Astrocyte (in vitro differentiated cells and primary cell): Measurements from ENCODE around the gene EGLN1.

Experiments
- EZH2 ChIP-seq: IDR thresholded peaks from 2 replicates; pipeline ENCODE4 v1.6.1; 2012; ENCODE audit warnings: mild to moderate bottlenecking, low read length, inconsistent platforms; ENCODE audit not compliant: insufficient read depth
- TF ChIP-seq, protein P1 (sequence below): IDR thresholded peaks from 2 replicates; pipeline ENCODE4 v1.5.1; 2011; ENCODE audit warnings: low read depth, mild to moderate bottlenecking, inconsistent platforms, low read length, moderate library complexity; ENCODE audit not compliant: insufficient read depth

DNA sequence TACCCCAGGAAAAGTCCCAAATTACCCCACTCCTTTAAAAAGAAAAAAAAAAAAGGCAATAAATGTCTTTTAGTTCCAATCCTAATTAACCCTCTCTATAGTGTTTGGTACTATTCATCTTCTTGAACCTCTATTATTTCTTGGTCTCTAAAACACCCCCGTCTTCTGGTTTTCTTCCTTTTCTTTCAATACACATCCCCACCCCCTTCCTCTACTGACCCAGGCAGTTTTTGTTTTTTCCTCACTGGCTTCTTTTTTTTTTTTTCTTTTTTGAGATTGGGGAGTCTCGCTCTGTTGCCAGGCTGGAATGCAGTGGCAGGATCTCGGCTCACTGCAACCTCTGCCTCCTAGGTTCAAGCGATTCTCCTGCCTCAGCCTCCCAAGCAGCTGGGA, 26.1 kb downstream of the EGLN1 start:
- TF ChIP-seq, protein P1, sequence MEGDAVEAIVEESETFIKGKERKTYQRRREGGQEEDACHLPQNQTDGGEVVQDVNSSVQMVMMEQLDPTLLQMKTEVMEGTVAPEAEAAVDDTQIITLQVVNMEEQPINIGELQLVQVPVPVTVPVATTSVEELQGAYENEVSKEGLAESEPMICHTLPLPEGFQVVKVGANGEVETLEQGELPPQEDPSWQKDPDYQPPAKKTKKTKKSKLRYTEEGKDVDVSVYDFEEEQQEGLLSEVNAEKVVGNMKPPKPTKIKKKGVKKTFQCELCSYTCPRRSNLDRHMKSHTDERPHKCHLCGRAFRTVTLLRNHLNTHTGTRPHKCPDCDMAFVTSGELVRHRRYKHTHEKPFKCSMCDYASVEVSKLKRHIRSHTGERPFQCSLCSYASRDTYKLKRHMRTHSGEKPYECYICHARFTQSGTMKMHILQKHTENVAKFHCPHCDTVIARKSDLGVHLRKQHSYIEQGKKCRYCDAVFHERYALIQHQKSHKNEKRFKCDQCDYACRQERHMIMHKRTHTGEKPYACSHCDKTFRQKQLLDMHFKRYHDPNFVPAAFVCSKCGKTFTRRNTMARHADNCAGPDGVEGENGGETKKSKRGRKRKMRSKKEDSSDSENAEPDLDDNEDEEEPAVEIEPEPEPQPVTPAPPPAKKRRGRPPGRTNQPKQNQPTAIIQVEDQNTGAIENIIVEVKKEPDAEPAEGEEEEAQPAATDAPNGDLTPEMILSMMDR: no peak
- TF ChIP-seq EZH2: no peak
